ENCODE measurements around the gene TOLLIP. TPM values are rescaled to one million over a fixed set of nuclear protein-coding genes. Genes with fewer than 3 reads are reported as not detected.

TOLLIP gene
- total and polyA plus RNA-seq, 9 of the 15 experiments (the other 6 are each of a cell fraction or from before 2014, with no cell fraction given) = 0.23 to 22.8 (median 7.1) TPM

GRCh38 chr11:1356007-1356435, 46.6 kb upstream of the TOLLIP start (continued):
- TF ChIP-seq MBD1 (CRISPR knock-in tag; IDR thresholded peaks at IDR 0.05) (no peak), PHF20 (IDR thresholded peaks at IDR 0.05; ENCODE audit: partially characterized antibody) (peak; percentile 35), KLF16 (IDR thresholded peaks at IDR 0.05) (peak; percentile 32; the same call in 1 of the 2 replicates), FOXA1 (IDR thresholded peaks at IDR 0.05; ENCODE audit: borderline replicate concordance) (no peak; the same call in 1 of the 2 replicates), WHSC1 (IDR thresholded peaks at IDR 0.05; ENCODE audit: low read length) (no peak), ZNF766 (CRISPR knock-in tag; conservative IDR thresholded peaks at IDR 0.05) (no peak), NCOA1 (IDR thresholded peaks at IDR 0.05; ENCODE audit: low read depth) (no peak), JUN (IDR thresholded peaks at IDR 0.05; ENCODE audit: borderline replicate concordance, low read depth, low read length) (no peak), JUN (CRISPR knock-in tag; IDR thresholded peaks at IDR 0.05; ENCODE audit: borderline replicate concordance) (no peak), RERE (CRISPR knock-in tag; IDR thresholded peaks at IDR 0.05; ENCODE audit: borderline replicate concordance) (no peak), ETS1 (conservative IDR thresholded peaks at IDR 0.05; ENCODE audit: control insufficient read depth, low read depth, low read length) (no peak), RCOR1 (IDR thresholded peaks at IDR 0.05; ENCODE audit: borderline replicate concordance in 1 of 2, low read depth in 2 of 2, low read length in 2 of 2) (0 out of 4 replicates have a peak, but pooled peaks of 1 of the 2 experiments have one; percentile 45), MEF2D (tag; conservative IDR thresholded peaks at IDR 0.05; ENCODE audit: low read depth) (no peak), MTA2 (IDR thresholded peaks at IDR 0.05; ENCODE audit: low read depth) (peak; percentile 41; the same call in 1 of the 2 replicates), ZNF780A (CRISPR knock-in tag; IDR thresholded peaks at IDR 0.05) (no peak), CXXC5 (CRISPR knock-in tag; IDR thresholded peaks at IDR 0.05) (no peak), ZNF217 (CRISPR knock-in tag; IDR thresholded peaks at IDR 0.05) (no peak), ZC3H4 (CRISPR knock-in tag; IDR thresholded peaks at IDR 0.05; ENCODE audit: borderline replicate concordance) (no peak), DPF2 (IDR thresholded peaks at IDR 0.05) (peak; percentile 74), ZNF431 (CRISPR knock-in tag; IDR thresholded peaks at IDR 0.05) (no peak), EGR1 (conservative IDR thresholded peaks at IDR 0.05) (peak; percentile 92)

Measured in K562 (cell line).